Fibroblast of pulmonary artery (primary cell): ENCODE results near the gene HCK.
"Not testable (repeated sequence)": the region's sequence is repeated elsewhere in the genome, so short reads cannot be mapped to it uniquely, and the experiment has no call there.

Experiments used
- DNase-seq: peaks from one replicate; pipeline ENCODE4 v3.0.0-alpha.2; 2010; ENCODE audit warnings: low read depth
- H3K4me3 ChIP-seq: replicated peaks from 2 replicates; pipeline ENCODE4 v1.5.1; 2011; ENCODE audit warnings: low read depth, mild to moderate bottlenecking, control low read depth, low read length, moderate library complexity
- CTCF ChIP-seq: IDR thresholded peaks from 2 replicates; pipeline ENCODE4 v1.5.1; 2011; ENCODE audit warnings: mild to moderate bottlenecking, control low read depth, low read length, inconsistent platforms; ENCODE audit errors: missing control alignments

Gene HCK

GRCh38 chr20:32119734-32120133 is 67.7 kb downstream of the HCK start:
- TF ChIP-seq CTCF: no peak
- no peak for DNase-seq
- no peak overlapping the region for H3K4me3 ChIP-seq

GRCh38 chr20:32121908-32122307 is 69.9 kb downstream of the HCK start:
- H3K4me3 ChIP-seq, DNase-seq: not testable (repeated sequence)

DNA sequence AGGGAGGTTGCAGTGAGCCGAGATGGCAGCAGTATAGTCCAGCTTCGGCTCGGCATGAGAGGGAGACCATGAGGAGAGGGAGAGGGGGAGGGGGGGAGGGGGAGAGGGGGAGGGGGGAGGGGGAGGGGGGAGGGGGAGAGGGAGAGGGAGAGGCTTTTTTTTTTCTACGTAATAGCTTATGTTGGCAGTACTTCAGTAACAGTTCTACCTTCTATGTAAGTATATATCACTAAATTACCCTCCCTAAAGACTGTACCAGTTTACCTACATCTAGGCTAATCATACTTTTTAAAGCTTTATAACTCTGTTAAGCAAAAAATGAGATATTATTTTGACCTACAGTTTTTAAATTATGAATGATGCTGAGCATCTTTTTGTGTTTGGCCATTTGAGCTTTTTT is 71.0 kb downstream of the HCK start:
- H3K4me3 ChIP-seq: no peak overlapping the region
- TF ChIP-seq CTCF: no peak
- no peak for DNase-seq

GRCh38 chr20:32124916-32125454 is 72.9 kb downstream of the HCK start:
- TF ChIP-seq CTCF: no peak
- no peak overlapping the region for H3K4me3 ChIP-seq
- no peak for DNase-seq

GRCh38 chr20:32125506-32125905 is 73.5 kb downstream of the HCK start:
- no peak for DNase-seq
- H3K4me3 ChIP-seq: no peak overlapping the region
- no peak for TF ChIP-seq CTCF

DNA sequence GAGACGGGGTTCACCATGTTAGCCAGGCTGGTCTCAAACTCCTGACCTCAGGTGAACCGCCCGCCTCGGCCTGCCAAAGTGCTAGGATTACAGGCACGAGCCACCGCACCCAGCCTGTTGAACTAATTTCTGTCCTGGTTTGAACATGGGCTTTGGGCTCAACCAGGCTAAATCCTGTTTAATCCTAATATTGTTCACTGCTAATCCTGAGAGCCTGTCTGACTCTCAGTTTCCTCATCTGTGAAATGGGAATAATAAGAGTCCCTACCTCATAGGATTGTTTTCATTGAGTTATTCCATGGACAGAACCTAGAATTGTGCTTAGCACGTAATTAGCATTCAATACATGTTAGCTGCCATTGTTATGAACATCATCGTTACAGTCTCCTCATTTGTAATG is 74.9 kb downstream of the HCK start:
- no peak for TF ChIP-seq CTCF
- H3K4me3 ChIP-seq: no peak overlapping the region
- no peak for DNase-seq

DNA sequence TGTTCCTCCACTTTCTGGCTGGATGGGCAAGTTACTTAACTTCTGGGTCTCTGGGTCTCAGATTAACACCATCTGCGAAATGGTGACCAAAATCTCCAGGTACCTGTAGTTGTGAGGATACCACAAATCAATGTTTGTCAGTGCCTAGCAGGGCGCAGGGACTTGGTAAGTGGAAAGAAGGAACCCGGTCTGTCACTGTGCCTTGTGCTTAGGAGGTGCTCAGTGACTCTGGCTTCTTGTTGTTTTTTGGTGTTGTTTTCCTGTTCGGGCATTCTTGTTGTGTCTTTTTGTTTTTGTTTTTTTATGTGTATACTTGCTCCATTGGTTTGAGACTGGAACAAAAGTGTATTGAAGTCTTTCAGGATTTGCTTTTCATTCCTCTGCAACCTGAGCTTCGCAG is 75.3 kb downstream of the HCK start:
- TF ChIP-seq CTCF: no peak
- H3K4me3 ChIP-seq: no peak overlapping the region
- DNase-seq: no peak
